ENCODE data around the gene MYO3B.

MYO3B gene

GRCh38 chr2:170217778-170218251 lies 39.9 kb downstream of the MYO3B start:
- DNase-seq (ENCODE audit: insufficient read length, low spot score) (no peak), FAIRE-seq (no peak)
- TF ChIP-seq CTCF (IDR thresholded peaks at IDR 0.05; ENCODE audit: insufficient read depth, missing control alignments) = no peak

GRCh38 chr2:170218456-170218855 lies 40.5 kb downstream of the MYO3B start:
- DNase-seq (ENCODE audit: insufficient read length, low spot score) (no peak), FAIRE-seq (no peak)
- no peak for TF ChIP-seq CTCF (IDR thresholded peaks at IDR 0.05; ENCODE audit: insufficient read depth, missing control alignments)

- DNase-seq (ENCODE audit: insufficient read length, low spot score) = no peak
- no peak for FAIRE-seq
These were observed 41.0 kb downstream of the MYO3B start for GRCh38 chr2:170218931-170219330.

GRCh38 chr2:170221317-170222288 lies 43.7 kb downstream of the MYO3B start:
- no peak for DNase-seq (ENCODE audit: insufficient read length, low spot score)
- no peak for FAIRE-seq
- TF ChIP-seq CTCF (IDR thresholded peaks at IDR 0.05; ENCODE audit: insufficient read depth, missing control alignments) = no peak

More at GRCh38 chr2:170218931-170219330, 41.0 kb downstream of the MYO3B start:
- no peak for TF ChIP-seq CTCF (IDR thresholded peaks at IDR 0.05; ENCODE audit: insufficient read depth, missing control alignments)

- FAIRE-seq (no peak), DNase-seq (ENCODE audit: insufficient read length, low spot score) (no peak)
- TF ChIP-seq CTCF (IDR thresholded peaks at IDR 0.05; ENCODE audit: insufficient read depth, missing control alignments) = no peak
These were observed 44.4 kb downstream of the MYO3B start for GRCh38 chr2:170222298-170222697.

- FAIRE-seq = no peak
- no peak for DNase-seq (ENCODE audit: insufficient read length, low spot score)
- TF ChIP-seq CTCF (IDR thresholded peaks at IDR 0.05; ENCODE audit: insufficient read depth, missing control alignments) = no peak
These were observed 44.9 kb downstream of the MYO3B start for GRCh38 chr2:170222842-170223241.
